TTC549 (cell line): Measurements from ENCODE around the gene F2RL2.
"Not testable (repeated sequence)": the region's sequence is repeated elsewhere in the genome, so short reads cannot be mapped to it uniquely, and the experiment has no call there.

Experiments used
- FAIRE-seq: peaks from 2 replicates; lab custom pipeline; 2012; peaks lifted over from hg19 to GRCh38; lab: Jason Lieb, UNC

F2RL2 gene

DNA sequence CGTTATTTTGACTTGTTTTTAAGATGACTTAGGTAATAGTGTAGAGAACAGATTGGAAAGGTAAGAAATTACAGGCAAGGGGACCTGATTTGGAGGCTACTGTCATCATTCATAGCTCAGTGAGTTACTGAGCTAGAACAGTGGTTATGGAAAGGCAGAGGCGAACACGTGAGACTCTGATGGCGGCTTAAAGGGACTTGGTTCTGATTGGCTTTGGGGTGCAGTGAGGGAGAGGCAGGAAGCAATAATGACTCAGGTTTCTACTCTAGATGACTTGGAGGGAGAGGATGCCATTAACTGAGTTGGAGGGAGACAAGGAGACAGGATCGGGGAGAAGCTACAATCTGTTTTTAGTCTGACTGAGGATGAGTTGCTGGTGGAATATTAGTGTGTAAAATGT lies 3.0 kb downstream of the F2RL2 start:
- FAIRE-seq, result no peak

DNA sequence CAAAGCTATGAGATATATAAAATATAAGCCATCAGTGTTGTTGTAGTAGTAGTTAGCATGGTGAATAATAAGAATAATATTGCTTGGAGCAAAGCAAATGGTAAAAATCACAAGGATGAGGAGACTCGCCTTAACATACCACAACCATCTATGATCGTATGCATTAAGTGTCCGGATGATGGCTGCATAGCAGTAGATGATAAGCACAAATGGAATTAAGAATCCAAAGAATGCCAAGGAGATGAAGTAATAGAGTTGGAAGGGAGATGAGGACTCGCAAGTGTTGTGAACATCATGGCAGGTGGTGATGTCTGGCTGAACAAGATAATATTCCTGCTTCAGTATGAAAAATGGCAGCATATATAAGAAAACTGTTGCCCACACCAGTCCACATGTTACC lies 5.5 kb downstream of the F2RL2 start:
- no peak for FAIRE-seq

DNA sequence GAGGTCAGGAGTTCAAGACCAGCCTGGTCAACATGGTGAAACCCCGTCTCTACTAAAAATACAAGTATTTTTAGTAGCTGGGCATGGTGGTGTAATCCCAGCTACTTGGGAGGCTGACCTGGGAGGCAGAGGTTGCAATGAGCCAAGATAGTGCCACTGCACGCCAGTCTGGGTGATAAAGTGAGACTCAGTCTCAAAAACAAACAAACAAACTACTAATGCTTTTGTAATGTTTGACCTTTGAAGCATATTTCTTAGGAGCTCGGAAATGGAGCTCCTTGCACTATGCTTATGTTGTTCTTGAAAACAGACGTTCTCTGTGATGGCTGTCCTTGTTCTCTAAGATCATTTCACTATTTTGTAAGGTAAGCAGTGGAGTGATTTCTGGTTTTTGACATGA lies 6.0 kb downstream of the F2RL2 start:
- FAIRE-seq, result no peak

GRCh38 chr5:76616206-76616605 lies 7.0 kb downstream of the F2RL2 start:
- FAIRE-seq, result no peak

- FAIRE-seq, result no peak
Measured at GRCh38 chr5:76615759-76616158, 7.4 kb downstream of the F2RL2 start.

DNA sequence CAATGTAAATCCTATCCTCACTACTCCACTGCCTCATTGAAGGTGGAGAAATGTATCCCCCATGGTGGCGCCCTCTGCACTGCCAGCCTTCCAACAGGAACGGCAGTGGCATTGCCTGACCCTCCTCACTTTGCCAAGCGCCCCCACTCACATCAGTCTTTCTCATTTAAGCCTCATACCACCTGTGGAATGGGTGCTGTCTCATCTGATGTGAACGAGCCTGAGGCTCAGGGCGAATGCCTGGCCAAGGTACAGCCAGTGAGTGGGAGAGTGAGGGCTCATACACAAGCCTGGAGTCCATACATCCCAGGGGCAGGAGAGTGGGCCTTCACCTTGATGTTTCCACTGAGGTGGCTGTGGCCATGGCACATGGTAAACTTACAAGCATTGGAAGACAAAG lies 10.3 kb downstream of the F2RL2 start:
- no peak for FAIRE-seq

DNA sequence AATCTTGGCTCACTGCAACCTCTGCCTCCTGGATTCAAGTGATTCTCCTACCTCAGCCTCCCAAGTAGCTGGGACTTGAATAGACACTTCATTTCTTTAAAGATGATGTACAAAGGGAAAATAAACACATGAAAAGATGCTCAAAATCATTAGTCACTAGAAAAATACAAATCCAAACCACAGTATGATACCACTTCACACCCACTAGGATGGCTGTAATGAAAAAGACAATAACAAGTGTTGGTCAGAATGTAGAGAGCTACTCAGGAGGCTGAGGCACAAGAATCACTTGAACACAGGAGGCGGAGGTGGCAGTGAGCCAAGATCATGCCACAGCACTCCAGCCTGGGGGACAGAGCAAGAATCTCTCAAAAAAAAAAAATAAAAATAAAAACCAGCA lies 13.0 kb downstream of the F2RL2 start:
- FAIRE-seq, result no peak

- no peak for FAIRE-seq
Measured at GRCh38 chr5:76608833-76609232, 14.4 kb downstream of the F2RL2 start.

- no peak for FAIRE-seq
Measured at GRCh38 chr5:76607353-76607871, 15.8 kb downstream of the F2RL2 start.

DNA sequence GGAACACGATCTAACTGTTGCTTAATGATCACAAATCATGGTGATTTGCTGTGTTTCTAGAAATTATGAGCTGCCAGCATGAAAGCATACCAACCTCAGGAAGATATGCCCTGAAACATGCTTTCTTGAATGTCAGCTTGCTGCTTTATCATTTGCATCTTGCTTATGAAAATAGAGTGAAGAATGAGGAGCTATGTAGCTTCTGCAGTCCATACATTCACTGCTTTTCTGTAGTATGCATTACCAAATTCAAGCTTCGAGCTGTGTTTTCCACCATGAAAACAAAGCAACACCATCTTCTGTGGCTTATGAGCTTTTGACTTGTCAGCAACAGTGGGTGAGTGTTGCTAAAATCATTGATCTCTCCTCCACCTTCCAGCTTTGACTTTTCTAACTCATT lies 16.5 kb downstream of the F2RL2 start:
- no peak for FAIRE-seq

- FAIRE-seq, result no peak
Measured at GRCh38 chr5:76604838-76605237, 18.4 kb downstream of the F2RL2 start.

DNA sequence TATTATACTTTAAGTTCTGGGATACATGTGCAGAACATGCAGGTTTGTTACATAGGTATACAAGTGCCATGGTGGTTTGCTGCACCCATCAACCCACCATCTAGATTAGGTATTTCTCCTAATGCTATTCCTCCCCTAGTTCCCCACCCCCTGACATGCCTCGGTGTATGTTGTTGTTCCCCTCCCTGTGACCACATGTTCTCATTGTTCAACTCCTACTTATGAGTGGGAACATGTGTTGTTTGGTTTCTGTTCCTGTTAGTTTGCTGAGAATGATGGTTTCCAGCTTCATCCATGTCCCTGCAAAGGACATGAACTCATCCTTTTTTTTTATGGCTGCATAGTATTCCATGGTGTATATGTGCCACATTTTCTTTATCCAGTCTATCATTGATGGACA lies 19.2 kb downstream of the F2RL2 start:
- not testable (repeated sequence) for FAIRE-seq

GRCh38 chr5:76602094-76602726 lies 21.0 kb downstream of the F2RL2 start:
- FAIRE-seq, result no peak

GRCh38 chr5:76601470-76601869 lies 21.7 kb downstream of the F2RL2 start:
- FAIRE-seq, result peak; percentile 81

DNA sequence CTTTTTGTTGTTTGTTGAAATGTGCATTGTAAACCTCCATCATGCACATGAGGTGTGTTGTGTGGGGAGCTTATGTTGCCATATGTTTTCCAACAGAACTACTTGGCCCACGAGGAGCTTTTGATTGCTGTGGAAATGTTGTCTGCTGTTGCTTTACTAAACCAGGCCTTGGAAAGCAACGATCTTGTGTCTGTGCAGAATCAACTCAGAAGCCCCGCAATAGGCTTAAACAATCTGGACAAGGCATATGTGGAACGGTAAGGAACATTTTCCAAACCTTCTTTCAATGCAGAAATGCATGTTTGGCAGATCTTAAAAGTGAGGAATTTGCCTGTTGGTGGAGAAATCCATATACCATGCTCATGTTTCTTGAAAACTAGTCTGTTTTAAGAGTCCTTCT lies 22.5 kb downstream of the F2RL2 start:
- no peak for FAIRE-seq

GRCh38 chr5:76598531-76598930 lies 24.7 kb downstream of the F2RL2 start:
- FAIRE-seq, result no peak

DNA sequence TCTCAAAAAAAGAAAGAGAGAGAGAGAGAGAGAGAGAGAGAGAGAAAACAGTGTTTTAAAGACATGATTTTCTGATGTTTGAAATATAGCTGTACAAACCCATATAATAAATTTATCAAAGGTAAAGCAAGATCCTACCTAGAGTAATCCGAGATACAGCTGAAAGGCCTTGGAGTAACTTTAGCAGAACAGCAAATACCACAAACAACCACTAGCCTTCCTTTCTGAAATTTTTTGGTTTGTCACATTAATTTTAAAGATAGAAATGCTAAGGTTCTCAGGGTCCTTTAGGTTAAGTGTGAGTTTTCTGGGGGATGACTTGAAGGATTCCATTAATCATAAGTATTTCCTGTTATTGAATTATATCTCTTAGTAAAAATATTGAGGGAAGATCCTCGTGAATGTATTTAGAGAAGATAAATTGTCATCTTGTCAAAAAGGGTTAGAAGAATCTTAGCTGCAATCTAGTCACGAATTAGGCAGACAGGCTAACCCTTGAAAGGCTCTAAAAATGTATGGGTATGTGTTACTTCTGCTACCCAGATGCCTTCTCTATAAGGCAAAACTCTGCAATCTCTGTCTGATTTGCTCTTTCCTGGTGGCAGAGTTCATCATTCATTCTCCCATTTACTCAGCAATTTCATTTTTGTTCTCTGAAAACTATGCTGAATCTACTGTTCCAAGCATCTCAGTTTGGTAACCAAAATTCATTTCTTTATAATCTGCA lies 27.3 kb downstream of the F2RL2 start:
- FAIRE-seq, result no peak

GRCh38 chr5:76594107-76594506 lies 29.1 kb downstream of the F2RL2 start:
- FAIRE-seq, result no peak

DNA sequence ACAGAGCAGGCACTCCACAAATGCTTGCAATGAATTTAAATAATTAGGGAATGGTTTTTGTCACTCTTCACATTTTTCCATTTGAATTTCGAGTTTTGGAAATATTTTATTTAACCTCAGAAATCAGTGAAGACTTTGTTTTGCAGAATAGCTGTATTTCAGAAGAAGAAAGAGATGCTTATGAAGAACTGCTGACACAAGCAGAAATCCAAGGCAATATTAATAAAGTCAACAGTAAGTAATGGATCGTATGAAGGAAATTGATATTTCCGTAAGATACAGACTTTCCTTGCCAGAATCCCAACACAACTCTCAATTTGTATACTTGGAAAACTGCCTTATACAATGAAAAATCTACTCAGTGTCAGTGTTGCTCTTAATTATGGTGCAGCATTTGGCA lies 30.5 kb downstream of the F2RL2 start:
- no peak for FAIRE-seq

GRCh38 chr5:76591366-76591765 lies 31.8 kb downstream of the F2RL2 start:
- no peak for FAIRE-seq

GRCh38 chr5:76590027-76590426 lies 33.2 kb downstream of the F2RL2 start:
- FAIRE-seq, result no peak

- no peak for FAIRE-seq
Measured at GRCh38 chr5:76586531-76586930, 36.7 kb downstream of the F2RL2 start.

DNA sequence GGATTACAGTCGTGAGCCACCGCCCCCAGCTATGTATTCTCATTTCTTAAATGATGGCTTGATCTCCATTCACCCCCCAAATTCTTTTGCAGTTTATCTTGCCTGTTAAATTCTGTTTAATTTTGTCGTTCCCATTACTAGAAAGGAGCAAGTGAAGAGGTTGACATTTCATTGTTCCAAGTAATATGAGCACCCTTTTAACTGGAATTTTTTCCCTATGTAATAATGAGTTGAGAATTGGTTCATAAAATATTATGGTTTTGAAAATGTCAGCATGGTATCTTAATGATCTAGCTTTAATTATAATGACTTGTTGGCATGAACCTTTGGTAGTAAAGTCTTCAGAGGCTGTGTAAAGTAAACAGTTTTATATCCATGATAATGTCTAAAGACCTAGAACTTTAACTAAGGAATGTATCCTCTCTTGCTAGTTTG lies 37.4 kb downstream of the F2RL2 start:
- no peak for FAIRE-seq
